NCI-H128 (cell line): Measurements from ENCODE around the gene TNFRSF1A.
"Not testable (repeated sequence)": the region's sequence is repeated elsewhere in the genome, so short reads cannot be mapped to it uniquely, and the experiment has no call there.

ENCODE experiments used
- DNase-seq: peaks from one replicate; lab custom pipeline; 2025; ENCODE audit not compliant: unreplicated experiment; lab: John Stamatoyannopoulos, UW

The TNFRSF1A gene

GRCh38 chr12:6358881-6359280 lies 17.0 kb upstream of the TNFRSF1A start:
- no peak for DNase-seq

- no peak for DNase-seq
These were observed 14.5 kb upstream of the TNFRSF1A start for GRCh38 chr12:6356374-6356820.

GRCh38 chr12:6355491-6356373 lies 13.9 kb upstream of the TNFRSF1A start:
- no peak for DNase-seq

GRCh38 chr12:6354495-6355393 lies 12.9 kb upstream of the TNFRSF1A start:
- DNase-seq = no peak

GRCh38 chr12:6352193-6353173 lies 10.6 kb upstream of the TNFRSF1A start:
- DNase-seq = no peak

GRCh38 chr12:6351622-6352021 lies 9.7 kb upstream of the TNFRSF1A start:
- DNase-seq = no peak

- no peak for DNase-seq
These were observed 5.8 kb upstream of the TNFRSF1A start for GRCh38 chr12:6347367-6348338.

- DNase-seq = no peak
These were observed 5.1 kb upstream of the TNFRSF1A start for GRCh38 chr12:6346942-6347341.

- no peak for DNase-seq
These were observed 4.5 kb upstream of the TNFRSF1A start for GRCh38 chr12:6346235-6346832.

GRCh38 chr12:6345319-6346091 lies 3.6 kb upstream of the TNFRSF1A start:
- no peak for DNase-seq

GRCh38 chr12:6344101-6344660 lies 2.3 kb upstream of the TNFRSF1A start:
- DNase-seq = not testable (repeated sequence)

GRCh38 chr12:6343518-6343917 lies 1.6 kb upstream of the TNFRSF1A start:
- no peak for DNase-seq

- no peak for DNase-seq
These were observed 439 bp upstream of the TNFRSF1A start for GRCh38 chr12:6342140-6342889.

GRCh38 chr12:6340745-6341416 lies 995 bp downstream of the TNFRSF1A start:
- DNase-seq = no peak

- no peak for DNase-seq
These were observed 1.7 kb downstream of the TNFRSF1A start for GRCh38 chr12:6340032-6340638.

- DNase-seq = no peak
These were observed 2.9 kb downstream of the TNFRSF1A start for GRCh38 chr12:6338955-6339354.
